ENCODE results near the gene ERCC5. TPM values are rescaled to one million over a fixed set of nuclear protein-coding genes. Genes with fewer than 3 reads are reported as not detected.

The ERCC5 gene
- total RNA-seq (2014; rRNA removed; shearing (Covaris generic)): 42.5 and 52.0 TPM in 2 replicates
- polyA plus RNA-seq (2015; cell fraction: cytosol; rRNA removed): 26.4 and 28.0 TPM in 2 replicates
- 120 and 155 TPM in 2 replicates for polyA plus RNA-seq (2015; cell fraction: nucleus; rRNA removed)

DNA sequence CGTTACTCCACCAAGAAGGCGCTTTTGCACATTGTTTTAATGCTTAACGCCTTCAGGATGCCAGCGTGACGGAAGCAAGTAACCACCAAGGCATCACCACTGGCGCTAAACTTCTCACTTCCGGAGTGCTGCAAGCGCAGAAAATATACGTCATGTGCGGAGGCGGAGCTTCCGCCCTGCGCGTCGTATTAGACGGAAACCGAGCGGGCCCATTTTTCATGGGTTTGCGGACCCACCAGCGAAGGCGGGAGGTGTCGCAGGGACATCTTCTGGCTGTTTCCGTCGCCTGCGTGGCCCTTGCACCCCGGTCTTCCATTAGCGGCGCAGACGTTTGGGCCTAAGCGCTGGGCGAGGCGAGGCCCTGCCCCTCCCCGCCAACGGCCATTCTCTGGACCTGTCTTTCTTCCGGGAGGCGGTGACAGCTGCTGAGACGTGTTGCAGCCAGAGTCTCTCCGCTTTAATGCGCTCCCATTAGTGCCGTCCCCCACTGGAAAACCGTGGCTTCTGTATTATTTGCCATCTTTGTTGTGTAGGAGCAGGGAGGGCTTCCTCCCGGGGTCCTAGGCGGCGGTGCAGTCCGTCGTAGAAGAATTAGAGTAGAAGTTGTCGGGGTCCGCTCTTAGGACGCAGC lies at the start of gene ERCC5:
ERCC5 (plus strand) TSS at position 403 of the 631 bp plus-strand sequence. CDS start 235 bp downstream, outside the sequence.
- DNase-seq (ENCODE audit: low read depth, low spot score): peak; percentile 95
- in situ Hi-C loops (cut with HindIII; ENCODE audit: low pct_unique_long_range_greater_than_20kb, low sequenced_read_pairs): no loop called here

DNA sequence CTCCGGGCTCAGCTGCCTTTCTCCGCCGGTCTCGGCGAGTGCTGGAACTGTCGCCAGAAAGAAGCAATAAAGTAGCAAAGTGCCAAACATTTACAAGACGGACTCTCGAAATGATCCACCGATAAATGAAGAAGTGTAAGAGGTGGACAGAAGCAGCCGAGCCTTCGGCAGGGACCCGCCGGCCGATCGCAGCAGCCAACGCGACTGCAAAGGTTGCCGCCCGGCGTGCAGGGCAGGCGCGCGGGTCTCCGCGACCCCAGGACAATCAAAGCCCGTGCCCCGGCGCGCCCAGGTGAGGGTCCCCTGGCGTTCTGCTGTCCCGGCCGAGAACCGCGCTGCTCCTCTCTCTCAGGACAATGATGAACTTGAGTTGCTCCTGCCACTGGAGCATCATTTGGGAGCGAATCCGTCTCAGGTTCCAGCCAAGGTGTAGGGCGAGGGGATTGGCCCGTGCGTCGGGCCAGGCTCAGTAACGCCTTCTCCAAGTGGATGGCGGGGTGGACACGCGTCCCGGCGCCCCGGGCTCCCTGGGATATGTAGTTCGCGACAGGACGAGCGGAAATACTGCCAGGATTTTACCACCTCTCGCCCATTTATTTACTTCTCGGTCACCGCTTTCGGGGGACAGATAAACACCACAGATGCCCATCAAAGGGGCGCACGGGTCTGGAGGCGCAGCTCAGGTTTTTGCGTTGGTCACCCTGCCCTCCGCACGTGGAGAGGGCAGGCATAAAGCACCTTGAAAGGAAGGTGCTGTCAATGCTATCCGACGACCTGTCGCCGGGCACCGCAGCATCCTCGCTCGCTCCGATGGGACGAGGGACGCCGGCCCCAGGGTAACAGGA lies 47.0 kb upstream of the ERCC5 start, which contains the start of the genes BIVM and POGLUT2:
BIVM (plus strand) TSS at position 539 of the 845 bp plus-strand sequence. CDS start 8,149 bp downstream, outside the sequence.
POGLUT2 (minus strand) TSS at position 396 of the 845 bp plus-strand sequence; CDS start at position 90, 306 bp downstream.
- in situ Hi-C loops (cut with HindIII; ENCODE audit: low pct_unique_long_range_greater_than_20kb, low sequenced_read_pairs): no loop called here
- no peak for DNase-seq (ENCODE audit: low read depth, low spot score)

DNA sequence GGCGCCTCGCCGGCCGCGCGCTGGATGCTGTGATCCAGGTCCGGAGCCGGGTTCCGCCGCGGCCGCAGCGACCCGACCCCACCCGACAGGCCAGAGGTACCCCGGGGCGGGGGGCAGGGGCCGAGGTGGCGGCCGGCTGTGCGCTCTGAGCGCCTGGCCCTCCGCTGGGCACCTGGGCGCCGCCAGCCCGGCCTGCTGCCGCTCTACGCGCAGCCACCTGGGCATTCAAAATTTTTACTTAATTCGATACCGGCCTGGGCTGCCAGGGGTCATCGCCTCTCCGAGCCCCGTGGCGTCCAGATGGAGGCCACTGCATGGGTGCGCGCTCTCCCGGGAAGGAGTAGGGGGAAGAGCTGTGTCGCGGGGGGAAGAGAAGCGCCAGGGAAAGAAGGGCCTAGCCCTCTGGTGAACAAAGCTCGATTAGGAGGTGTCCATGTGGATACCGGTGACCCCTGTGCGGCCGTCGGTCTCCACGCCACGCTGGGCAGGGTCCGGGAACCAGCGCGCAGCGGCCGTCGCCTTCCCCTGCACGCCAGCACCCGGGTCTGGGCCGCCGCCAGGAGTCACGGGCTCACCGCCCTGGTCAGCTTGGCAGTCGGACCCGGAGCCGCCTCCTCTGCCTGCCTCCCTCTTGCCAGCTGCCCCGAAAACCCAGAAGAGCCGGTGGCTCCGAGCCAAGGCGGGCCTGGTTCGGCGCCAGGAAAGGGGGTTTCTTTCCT lies 46.2 kb upstream of the ERCC5 start:
- in situ Hi-C loops (cut with HindIII; ENCODE audit: low pct_unique_long_range_greater_than_20kb, low sequenced_read_pairs): no loop called here
- no peak for DNase-seq (ENCODE audit: low read depth, low spot score)

DNA sequence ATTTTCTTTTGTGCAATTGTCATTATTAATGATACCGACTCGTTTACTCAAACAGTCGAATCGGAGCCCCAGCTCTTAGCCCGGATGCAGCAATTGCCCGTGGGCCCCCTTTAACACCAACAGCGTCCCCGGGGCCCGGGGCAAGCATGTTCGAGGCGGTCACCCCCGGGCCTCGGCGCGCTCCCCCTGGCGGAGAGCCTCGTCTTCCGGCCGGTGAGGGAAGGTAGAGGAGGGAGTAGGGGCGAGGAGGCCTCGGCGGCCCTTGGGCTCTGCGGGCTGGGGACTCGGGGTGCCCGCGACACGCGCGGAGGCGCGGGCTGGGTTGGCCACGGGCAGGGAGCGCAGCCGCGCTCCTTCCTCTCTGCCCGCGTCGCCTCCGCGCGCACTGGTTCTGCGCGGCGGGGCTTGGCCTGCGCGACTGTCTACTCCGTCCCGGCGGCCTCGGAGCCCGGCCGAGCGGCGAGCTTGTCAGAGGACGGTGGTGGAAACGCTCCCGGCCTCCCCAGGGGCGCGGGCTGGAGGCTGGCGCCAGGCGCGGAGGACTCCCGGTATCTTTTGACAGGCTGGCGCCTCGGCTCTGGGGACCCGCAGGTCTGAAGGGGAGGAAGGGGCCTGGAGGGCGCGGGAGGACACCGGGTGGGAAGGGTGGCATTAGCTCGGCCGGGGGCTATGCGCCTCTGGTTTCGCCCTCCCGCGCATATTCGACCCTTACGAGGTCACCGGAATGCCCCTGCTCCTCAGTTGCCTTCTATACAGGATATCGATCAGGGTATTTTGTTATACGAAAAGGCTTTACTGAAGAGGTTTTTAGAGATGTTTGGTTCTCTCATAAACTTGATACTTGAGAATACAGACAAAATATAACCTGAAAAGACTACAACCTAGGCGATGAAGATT lies 45.4 kb upstream of the ERCC5 start:
- in situ Hi-C loops (cut with HindIII; ENCODE audit: low pct_unique_long_range_greater_than_20kb, low sequenced_read_pairs): no loop called here
- peak; percentile 65 for DNase-seq (ENCODE audit: low read depth, low spot score)

DNA sequence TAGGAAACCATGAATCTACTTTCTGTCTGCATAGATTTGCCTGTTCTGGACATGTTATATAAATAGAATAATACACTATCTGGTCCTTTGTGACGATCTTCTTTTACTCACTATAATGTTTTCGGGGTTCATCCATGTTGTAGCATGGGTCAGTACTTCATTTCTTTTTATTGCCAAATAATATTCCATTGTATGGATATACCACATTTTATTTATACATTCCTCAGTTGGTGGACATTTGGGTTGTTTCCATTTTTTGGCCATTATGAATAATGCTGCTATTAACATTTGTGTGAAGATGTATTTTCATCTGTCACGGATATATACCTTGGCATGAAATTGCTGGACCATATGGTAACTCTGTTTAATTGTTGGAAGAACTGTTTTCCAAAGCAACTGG lies 40.2 kb upstream of the ERCC5 start:
- no peak for DNase-seq (ENCODE audit: low read depth, low spot score)
- in situ Hi-C loops (cut with HindIII; ENCODE audit: low pct_unique_long_range_greater_than_20kb, low sequenced_read_pairs): no loop called here

DNA sequence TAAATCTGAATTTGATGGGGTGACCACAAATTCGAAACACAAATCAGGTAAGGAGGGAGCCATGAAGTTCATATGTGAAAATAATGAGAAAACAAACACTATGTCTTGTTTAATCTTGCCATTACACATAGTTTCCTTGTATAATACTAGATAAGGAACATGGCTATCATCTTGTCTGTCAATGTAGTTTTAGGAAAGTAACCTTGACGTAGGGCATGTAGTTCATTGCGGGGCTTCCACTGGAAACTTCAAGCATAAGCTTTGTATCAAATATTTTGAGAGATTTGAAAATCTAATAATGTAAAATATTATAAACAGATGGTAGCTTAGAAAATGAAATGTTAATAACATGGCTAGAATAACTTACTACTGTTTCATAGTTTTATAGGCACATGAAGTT lies 38.1 kb upstream of the ERCC5 start:
- no peak for DNase-seq (ENCODE audit: low read depth, low spot score)
- in situ Hi-C loops (cut with HindIII; ENCODE audit: low pct_unique_long_range_greater_than_20kb, low sequenced_read_pairs): no loop called here

DNA sequence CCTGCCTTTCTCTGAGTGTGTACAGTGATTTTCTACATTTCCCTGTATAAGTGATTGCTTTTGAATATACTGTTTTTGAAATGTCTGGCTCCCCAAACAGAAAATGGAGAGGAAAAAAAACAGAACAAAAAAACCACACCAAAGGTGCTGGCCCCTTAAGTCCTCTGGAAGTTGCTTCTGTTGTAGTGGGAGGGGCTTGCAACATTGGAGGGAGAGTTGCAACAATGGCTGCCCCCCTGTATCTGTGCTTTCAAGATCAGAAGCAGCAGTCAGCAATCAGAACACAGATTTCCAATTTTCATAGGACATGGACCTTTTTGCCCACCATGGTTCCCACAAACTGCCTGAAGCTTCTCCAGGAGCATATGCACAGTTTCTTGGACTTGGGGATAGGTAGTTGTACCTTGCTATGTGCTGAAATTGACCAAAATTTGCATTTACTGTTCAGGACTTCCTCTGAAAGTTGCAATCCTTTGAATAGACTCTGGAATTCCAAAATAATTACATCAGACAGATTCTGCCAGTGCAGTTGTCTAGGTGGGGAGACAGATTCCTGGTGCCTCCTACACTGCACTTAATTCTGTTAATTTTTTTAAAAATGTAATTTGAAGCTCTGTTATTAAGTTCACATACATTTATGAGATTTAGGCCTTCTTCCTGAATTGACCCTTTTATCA lies 33.1 kb upstream of the ERCC5 start:
- no peak for DNase-seq (ENCODE audit: low read depth, low spot score)
- in situ Hi-C loops (cut with HindIII; ENCODE audit: low pct_unique_long_range_greater_than_20kb, low sequenced_read_pairs): no loop called here

DNA sequence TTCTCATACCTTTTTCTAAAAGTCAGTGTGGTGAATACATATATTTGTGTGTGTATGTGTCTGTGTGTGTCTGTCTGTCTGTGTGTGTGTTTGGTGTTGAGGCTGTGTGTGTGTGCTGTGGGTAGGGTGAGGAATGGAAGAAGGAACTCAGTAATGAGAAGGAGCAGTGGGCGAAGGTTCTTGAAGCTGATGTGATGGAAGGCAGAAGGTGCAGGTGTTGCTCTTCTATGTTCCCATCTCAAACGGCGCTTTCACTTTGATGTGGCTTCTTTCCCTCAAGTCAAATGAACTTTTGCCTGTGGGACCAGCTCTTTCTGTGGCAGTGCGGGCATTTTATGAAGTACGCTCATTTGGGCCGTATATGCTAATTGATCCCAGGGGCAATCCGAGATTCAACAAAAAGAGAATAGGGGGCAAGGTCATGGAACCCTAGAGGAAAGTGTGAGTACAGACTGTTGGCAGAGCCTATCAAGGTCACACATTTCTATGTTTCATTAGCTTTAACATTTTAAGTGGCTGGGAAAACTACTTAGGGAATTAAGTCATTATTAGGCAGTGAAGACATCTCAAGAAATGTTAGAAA lies 31.7 kb upstream of the ERCC5 start:
- in situ Hi-C loops (cut with HindIII; ENCODE audit: low pct_unique_long_range_greater_than_20kb, low sequenced_read_pairs): no loop called here

DNA sequence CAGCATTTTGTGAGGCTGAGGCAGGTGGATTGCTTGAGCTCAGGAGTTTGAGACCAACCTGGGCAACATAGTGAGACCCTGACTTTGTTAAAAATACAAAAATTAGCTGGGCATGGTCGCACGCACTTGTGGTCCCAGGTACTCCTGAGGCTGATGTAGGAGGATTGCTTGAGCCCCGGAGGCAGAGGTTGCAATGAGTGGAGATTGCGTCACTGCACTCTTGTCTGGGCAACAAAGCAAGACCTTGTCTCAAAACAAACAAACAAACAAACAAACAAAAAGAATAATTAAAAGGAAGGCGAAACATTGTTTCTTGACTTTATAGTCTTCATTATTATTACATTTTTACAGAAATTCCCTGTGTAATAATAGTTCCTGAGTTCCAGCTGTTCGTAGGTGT lies 31.0 kb upstream of the ERCC5 start:
- no peak for DNase-seq (ENCODE audit: low read depth, low spot score)
- in situ Hi-C loops (cut with HindIII; ENCODE audit: low pct_unique_long_range_greater_than_20kb, low sequenced_read_pairs): no loop called here

More for the DNA sequence above, 31.7 kb upstream of the ERCC5 start:
- DNase-seq (ENCODE audit: low read depth, low spot score): no peak

DNA sequence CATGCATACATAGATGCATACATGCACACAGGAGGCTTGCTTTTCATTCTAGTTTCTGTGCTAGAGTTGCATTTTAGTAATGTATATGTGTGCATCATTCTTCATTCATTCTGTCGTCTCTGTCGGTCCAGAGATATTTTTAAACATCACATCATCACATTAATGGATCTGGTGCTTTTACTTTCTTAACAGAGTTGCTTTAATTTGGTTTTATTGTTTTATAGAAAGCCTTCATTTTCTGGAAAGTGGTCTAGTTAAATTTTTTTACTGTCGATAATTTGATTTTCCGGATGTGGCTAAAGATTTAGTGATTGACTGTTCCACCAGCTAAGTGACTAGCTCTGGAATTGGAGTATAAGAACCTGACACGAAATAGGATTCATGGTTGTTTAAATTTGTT lies 30.0 kb upstream of the ERCC5 start:
- DNase-seq (ENCODE audit: low read depth, low spot score): no peak
- in situ Hi-C loops (cut with HindIII; ENCODE audit: low pct_unique_long_range_greater_than_20kb, low sequenced_read_pairs): no loop called here

DNA sequence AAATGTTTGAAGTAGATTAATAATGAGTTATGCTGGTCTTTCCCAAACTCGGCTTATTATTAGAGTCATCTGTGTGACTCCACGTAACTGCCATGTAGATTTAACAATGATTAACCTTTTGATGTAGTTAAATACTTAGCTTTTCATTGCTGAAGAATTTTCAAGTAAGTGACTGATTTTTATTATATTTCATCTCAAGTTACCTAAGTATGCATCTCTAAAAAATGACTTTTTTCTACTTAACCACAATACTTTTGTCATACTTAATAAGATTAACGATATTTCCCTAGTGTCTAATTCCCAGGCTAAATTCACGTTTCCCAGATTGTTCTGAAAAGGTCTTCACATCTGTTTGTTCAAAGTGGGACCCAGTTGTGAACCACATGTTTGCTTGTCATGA lies 29.1 kb upstream of the ERCC5 start:
- DNase-seq (ENCODE audit: low read depth, low spot score): no peak
- in situ Hi-C loops (cut with HindIII; ENCODE audit: low pct_unique_long_range_greater_than_20kb, low sequenced_read_pairs): no loop called here

DNA sequence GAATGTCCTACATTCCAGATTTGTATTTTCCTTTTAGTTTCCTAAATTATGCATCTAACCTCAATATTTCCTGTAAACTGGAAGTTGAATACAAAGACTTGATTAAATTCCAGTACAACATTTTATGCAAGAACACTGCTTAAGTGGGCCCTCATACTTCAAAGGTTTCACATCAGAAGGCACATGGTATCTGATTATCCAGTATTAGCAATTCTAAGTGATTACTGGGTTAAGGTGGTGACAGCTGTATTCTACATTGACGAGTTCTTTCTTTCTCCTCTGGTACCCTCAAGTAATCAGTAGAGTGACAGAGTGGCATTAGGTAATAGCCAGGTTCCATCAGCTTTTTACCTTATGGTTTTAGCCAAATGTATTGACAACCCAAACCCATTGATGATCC lies 28.6 kb upstream of the ERCC5 start:
- in situ Hi-C loops (cut with HindIII; ENCODE audit: low pct_unique_long_range_greater_than_20kb, low sequenced_read_pairs): no loop called here
- no peak for DNase-seq (ENCODE audit: low read depth, low spot score)

DNA sequence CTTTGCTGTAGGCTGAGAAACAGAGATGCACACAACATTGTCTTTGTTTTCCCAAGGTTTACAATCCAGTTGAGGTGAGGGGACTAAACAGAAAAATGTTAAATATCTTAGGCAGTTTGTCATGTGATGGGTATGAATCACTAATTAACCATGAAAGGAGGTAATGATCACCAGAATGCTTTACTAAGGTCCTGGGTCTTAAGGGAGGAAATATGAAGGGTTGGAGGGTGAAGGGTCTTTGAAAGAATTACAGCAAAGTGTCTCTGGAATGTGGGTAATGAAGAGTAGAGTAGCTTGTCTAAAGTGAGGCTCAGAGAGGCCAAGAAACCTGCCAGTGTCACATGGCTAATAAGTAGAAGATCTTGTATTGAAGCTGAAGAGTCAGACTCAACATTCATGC lies 27.9 kb upstream of the ERCC5 start:
- peak; percentile 11 for DNase-seq (ENCODE audit: low read depth, low spot score)

DNA sequence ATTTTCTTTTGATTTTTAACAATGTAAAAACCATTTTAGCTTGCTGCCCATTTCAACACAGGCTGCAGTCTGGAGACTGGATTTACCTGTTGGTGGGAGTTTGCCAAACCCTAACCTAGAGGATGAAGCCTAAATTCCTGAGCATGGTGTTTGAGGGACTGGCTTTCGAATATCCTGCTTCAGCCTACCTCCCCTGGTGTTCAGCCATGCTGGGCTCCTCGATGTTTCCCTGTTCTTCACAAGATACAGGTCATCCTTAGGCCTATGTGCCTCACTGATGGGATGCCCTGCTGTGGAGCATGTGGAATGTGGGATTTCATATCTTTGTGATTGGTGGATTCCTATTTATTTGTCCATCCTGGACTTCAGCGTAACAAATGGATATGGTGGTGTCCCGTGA lies 20.4 kb upstream of the ERCC5 start:
- in situ Hi-C loops (cut with HindIII; ENCODE audit: low pct_unique_long_range_greater_than_20kb, low sequenced_read_pairs): no loop called here
- DNase-seq (ENCODE audit: low read depth, low spot score): no peak

More for the DNA sequence above, 27.9 kb upstream of the ERCC5 start:
- in situ Hi-C loops (cut with HindIII; ENCODE audit: low pct_unique_long_range_greater_than_20kb, low sequenced_read_pairs): no loop called here

DNA sequence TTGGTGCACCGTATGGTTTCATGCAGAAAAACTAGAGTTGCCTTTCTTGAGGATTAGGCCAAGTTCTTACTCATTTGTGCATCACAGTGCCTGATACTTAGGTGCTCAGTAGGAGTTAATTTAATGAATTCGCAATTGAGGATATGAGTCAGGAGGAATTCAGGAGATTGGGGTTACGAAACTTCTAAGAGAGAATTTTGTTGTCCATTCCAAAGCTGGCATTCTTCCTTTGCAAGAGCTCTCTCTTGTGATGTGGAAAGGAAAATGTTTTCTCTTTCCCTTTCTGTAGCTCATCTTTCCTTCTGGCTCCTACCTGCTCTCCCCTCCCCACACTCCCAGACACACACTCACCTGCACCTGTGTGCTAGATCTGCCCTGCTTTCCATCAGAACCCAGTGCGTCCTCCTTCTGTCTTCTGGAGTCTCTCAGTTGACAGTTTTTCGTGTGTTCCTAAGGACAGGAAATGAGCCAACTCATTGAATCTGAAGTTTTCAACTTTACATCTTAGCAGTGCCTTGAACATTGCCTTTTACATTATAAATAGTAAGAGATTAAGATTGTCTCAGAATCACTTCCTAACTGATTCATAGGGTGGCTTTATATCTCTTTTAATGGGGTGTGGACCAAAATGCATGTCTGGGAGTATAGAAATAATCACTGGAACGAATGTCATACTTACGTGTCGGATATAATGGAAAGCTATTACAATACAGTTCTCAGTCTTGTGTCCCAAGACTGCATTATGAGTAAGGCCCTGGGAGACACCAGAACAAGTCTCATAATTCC lies 19.7 kb upstream of the ERCC5 start:
- in situ Hi-C loops (cut with HindIII; ENCODE audit: low pct_unique_long_range_greater_than_20kb, low sequenced_read_pairs): no loop called here
- DNase-seq (ENCODE audit: low read depth, low spot score): peak; percentile 25

DNA sequence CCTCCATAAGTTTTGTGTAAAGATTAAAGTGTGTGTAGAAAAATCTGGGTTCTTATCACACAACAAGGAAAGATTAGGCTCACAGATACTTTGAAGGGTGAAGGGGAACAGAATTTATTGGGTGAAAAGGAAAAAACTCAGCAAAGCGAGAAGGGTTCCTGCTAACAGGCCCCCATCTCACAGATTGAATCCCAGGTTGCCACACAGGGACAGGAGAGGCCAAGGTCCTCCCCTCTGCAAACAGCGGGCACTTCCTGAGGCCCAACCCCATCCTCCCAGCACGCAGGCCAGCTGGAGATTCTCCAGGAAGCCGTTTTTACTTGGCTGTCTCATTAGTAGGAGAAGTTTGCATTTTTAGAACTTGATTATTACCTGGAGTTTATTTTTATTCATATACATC lies 15.2 kb upstream of the ERCC5 start:
- in situ Hi-C loops (cut with HindIII; ENCODE audit: low pct_unique_long_range_greater_than_20kb, low sequenced_read_pairs): no loop called here
- no peak for DNase-seq (ENCODE audit: low read depth, low spot score)

Measured in SK-MEL-5 (cell line).